Naive B cell (primary cell): Measurements from ENCODE around the gene OPA1. TPM values are rescaled to one million over a fixed set of nuclear protein-coding genes. Genes with fewer than 3 reads are reported as not detected.

ENCODE experiments used
- ATAC-seq, 2 donors: fragments of 150-1000 bp; cut with Tn5 transposase; 2 replicates each; pipeline ENCODE4 v1.10.0; 2021; ENCODE audit warnings: low read depth in 2 of 2, mild to moderate bottlenecking in 2 of 2, moderate library complexity in 2 of 2
- DNase-seq: peaks from one replicate; pipeline ENCODE4 v3.0.0; 2022
- H3K27ac Mint-ChIP-seq, 6 donors: one replicate each; pipeline ENCODE4 v1.8.0; 2020 to 2022; ENCODE audit warnings: mild to moderate bottlenecking in 6 of 6, mixed read lengths in 6 of 6, moderate library complexity in 5 of 6, inconsistent platforms in 2 of 6
- H3K27me3 Mint-ChIP-seq, 3 donors: one replicate each; pipeline ENCODE4 v1.8.0; 2021 to 2022; ENCODE audit warnings: mixed read lengths in 3 of 3, mild to moderate bottlenecking in 1 of 3
- H3K36me3 Mint-ChIP-seq, 2 donors: one replicate each; pipeline ENCODE4 v1.8.0; 2020 to 2022; ENCODE audit warnings: mixed read lengths in 2 of 2, inconsistent platforms in 1 of 2, mild to moderate bottlenecking in 1 of 2
- H3K4me1 Mint-ChIP-seq, 3 donors: one replicate each; pipeline ENCODE4 v1.8.0; 2020 to 2022; ENCODE audit warnings: mixed read lengths in 3 of 3, inconsistent platforms in 1 of 3, mild to moderate bottlenecking in 1 of 3, moderate library complexity in 1 of 3
- H3K4me3 Mint-ChIP-seq, 8 donors: one replicate each; pipeline ENCODE4 v1.8.0; 2020 to 2022; ENCODE audit warnings: mild to moderate bottlenecking in 8 of 8, mixed read lengths in 8 of 8, moderate library complexity in 8 of 8, inconsistent platforms in 2 of 8
- H3K9me3 Mint-ChIP-seq, 7 donors: one replicate each; pipeline ENCODE4 v1.8.0; 2020 to 2022; ENCODE audit warnings: mixed read lengths in 7 of 7, mild to moderate bottlenecking in 5 of 7, inconsistent platforms in 2 of 7, moderate library complexity in 1 of 7
- polyA plus RNA-seq, 6 donors: library from polyadenylated mRNA; unstranded; fragments of 300-500 nt; fragmentation: Illumina TruSeq; gene quantifications; one replicate each; pipeline ENCODE4 v1.2.3, GENCODE V29; 2021; ENCODE audit warnings: low read depth in 6 of 6

OPA1 gene
- polyA plus RNA-seq, 6 donors from 2014 or later = 15.7 to 31.7 (median 25.1) TPM

DNA sequence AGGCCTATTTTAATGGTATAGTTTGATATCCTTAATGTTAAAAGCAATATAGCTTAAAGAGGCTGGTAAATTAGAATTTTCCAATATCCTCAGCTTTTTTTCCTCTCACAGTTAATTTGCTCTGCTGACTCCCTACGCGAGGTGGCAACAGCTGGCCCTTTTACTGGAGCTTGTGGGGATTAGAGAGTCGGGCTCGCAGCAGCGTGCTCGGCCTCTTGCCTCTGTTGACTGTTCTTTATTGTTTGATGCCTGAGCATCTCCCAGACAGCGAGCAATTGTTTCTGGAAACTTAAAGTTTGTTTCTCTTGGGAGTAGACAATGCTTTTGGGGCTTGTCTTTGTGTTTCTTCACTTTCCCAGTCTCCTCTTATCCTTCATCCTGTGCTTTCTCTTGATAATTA is 80.8 kb downstream of the OPA1 start:
- Mint-ChIP-seq H3K27ac (peak overlapping the region in 1 of 6 donors; percentile 2), H3K36me3 (peaks cover 28 to 47% of the 10 kb centered on the region in 2 donors), H3K4me1 (peaks cover 0 to 4% (median 4%) of the 10 kb centered on the region in 3 donors), H3K9me3 (no peaks in the 10 kb centered on the region), H3K4me3 (no peak overlapping the region), H3K27me3 (no peaks in the 10 kb centered on the region)
- ATAC-seq = no peak
- DNase-seq = no peak

GRCh38 chr3:193674714-193675113 is 81.7 kb downstream of the OPA1 start:
- H3K27ac Mint-ChIP-seq = no peak overlapping the region
- DNase-seq = no peak
- no peak overlapping the region for H3K4me3 Mint-ChIP-seq
- no peak for ATAC-seq
- peaks cover 28 to 40% of the 10 kb centered on the region in 2 donors for H3K36me3 Mint-ChIP-seq
- no peaks in the 10 kb centered on the region for H3K9me3 Mint-ChIP-seq
- H3K4me1 Mint-ChIP-seq = peaks cover 0 to 4% (median 0%) of the 10 kb centered on the region in 3 donors
- no peaks in the 10 kb centered on the region for H3K27me3 Mint-ChIP-seq

GRCh38 chr3:193677734-193678133 is 84.7 kb downstream of the OPA1 start:
- H3K36me3 Mint-ChIP-seq = peaks cover 21 to 29% of the 10 kb centered on the region in 2 donors
- DNase-seq = no peak
- ATAC-seq = no peak
- H3K27me3 Mint-ChIP-seq = no peaks in the 10 kb centered on the region
- no peak overlapping the region for H3K4me3 Mint-ChIP-seq
- H3K27ac Mint-ChIP-seq = peak overlapping the region in 1 of 6 donors; percentile 42
- peaks cover 0 to 4% (median 0%) of the 10 kb centered on the region in 3 donors for H3K4me1 Mint-ChIP-seq
- no peaks in the 10 kb centered on the region for H3K9me3 Mint-ChIP-seq

DNA sequence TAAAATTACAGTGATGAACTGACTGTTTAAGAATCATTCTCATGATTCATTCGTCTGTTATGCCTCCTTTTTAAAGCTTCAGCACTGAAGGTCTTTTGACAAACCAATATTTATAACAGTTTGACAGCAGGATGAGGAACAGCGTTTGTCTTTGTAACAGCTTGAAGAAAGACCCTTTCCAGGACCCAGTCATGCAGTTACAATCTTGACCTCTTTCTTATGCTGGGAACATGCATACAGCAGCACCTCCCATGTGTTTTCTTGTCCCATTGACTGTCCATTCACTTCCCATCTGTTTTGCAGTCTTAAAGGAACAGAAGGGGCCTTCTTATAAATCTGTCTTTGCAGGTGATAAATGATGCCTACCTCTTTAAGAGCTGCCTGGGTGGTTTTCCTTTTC is 87.2 kb downstream of the OPA1 start:
- H3K36me3 Mint-ChIP-seq = peaks cover 24 to 28% of the 10 kb centered on the region in 2 donors
- no peak overlapping the region for H3K4me3 Mint-ChIP-seq
- peak overlapping the region in 2 of 6 donors; percentile 9 to 26 for H3K27ac Mint-ChIP-seq
- DNase-seq = no peak
- peaks cover 0 to 3% (median 0%) of the 10 kb centered on the region in 3 donors for H3K4me1 Mint-ChIP-seq
- no peaks in the 10 kb centered on the region for H3K27me3 Mint-ChIP-seq
- H3K9me3 Mint-ChIP-seq = no peaks in the 10 kb centered on the region
- no peak for ATAC-seq

GRCh38 chr3:193681631-193682030 is 88.6 kb downstream of the OPA1 start:
- Mint-ChIP-seq H3K9me3 (no peaks in the 10 kb centered on the region), H3K4me1 (no peaks in the 10 kb centered on the region), H3K4me3 (no peak overlapping the region), H3K27me3 (no peaks in the 10 kb centered on the region), H3K27ac (no peak overlapping the region), H3K36me3 (peaks cover 12 to 20% of the 10 kb centered on the region in 2 donors)
- DNase-seq (no peak), ATAC-seq (no peak)

DNA sequence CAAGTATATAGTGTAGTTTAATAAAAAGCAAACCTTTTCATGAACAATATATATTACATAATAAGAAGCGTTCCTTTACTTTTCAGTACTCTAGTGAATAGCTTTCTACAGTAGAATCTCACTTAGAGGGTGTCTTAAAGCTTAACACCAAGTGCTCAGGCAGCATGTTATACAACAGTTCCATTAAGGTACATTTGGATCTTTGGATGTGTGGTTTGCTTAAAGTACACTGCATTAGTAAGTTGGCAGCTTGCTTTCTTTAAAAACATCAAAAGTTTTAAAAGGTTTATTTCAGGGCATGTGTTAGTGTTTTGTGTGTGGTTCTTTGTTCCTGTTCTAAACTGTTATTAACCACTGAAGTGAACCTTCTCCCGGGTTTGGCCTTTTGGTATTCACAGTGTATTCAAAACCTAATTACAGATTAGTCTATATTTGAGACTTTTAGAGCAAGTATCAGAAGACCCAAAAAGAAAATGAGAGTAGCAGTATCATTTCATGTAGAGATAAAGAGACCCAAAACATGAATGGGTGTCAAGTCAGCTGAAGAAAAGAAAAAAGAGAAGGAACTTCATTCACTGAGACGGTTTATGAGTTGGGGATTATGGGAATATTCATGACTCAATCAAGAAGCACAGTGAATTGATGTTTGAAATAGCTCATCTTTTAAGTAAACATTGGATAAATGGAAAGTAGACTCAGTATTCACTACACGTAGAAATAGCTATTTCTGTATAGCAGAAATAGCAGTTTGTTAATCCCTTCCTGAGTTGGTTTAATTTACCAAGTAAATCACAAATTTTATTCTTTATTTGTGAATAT is 93.9 kb downstream of the OPA1 start:
- peaks cover 0 to 3% (median 0%) of the 10 kb centered on the region in 3 donors for H3K4me1 Mint-ChIP-seq
- H3K9me3 Mint-ChIP-seq = no peaks in the 10 kb centered on the region
- peak overlapping the region in 2 of 6 donors; percentile 20 to 53 for H3K27ac Mint-ChIP-seq
- no peak overlapping the region for H3K4me3 Mint-ChIP-seq
- peaks cover 7 to 8% of the 10 kb centered on the region in 2 donors for H3K36me3 Mint-ChIP-seq
- DNase-seq (no peak), ATAC-seq (no peak)
- no peaks in the 10 kb centered on the region for H3K27me3 Mint-ChIP-seq

DNA sequence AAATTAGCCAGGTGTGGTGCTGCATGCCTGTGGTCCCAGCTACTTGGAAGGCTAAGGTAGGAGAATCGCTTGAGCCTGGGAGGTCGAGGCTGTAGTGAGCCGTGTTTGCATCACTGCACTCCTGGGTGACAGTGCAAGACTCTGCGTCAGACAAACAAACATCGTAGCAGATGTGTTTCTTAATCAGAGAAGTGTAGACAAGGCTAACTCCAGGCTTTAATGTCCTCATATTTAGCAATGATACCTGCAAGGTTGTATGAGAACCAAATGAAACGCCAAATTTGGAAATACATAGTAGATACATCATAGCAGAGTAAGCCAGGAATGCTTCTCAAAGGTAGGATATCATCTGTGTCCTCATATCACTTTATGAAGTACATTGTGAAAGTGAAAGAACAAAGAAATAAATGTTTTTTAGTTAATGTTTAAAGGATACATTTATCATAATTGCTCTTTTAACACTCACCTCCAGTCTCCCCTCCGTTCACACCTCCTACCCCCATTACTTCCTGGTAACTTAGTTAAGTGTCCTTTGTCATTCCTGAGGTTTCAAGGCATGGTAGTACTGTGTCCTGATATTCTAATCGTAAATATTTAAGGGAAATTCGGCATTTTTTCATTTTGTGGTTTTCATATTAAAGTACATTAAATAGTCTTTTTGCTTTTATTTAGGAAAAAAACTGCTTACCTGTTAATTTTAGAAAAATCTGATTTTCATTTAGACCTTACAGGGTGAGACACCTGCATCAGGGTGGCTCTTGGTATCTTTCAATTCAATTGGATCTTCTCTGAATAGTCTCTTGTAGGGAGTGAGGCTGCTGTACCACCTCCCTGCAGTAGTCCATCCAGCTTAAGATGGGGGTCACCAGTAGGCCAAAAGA is 96.1 kb downstream of the OPA1 start:
- no peak overlapping the region for H3K4me3 Mint-ChIP-seq
- H3K36me3 Mint-ChIP-seq = peaks cover 0 to 4% of the 10 kb centered on the region in 2 donors
- ATAC-seq = no peak
- H3K4me1 Mint-ChIP-seq = peaks cover 4 to 19% (median 9%) of the 10 kb centered on the region in 3 donors
- H3K27ac Mint-ChIP-seq = peak overlapping the region in 2 of 6 donors; percentile 35 to 67
- no peaks in the 10 kb centered on the region for H3K9me3 Mint-ChIP-seq
- no peaks in the 10 kb centered on the region for H3K27me3 Mint-ChIP-seq
- no peak for DNase-seq

DNA sequence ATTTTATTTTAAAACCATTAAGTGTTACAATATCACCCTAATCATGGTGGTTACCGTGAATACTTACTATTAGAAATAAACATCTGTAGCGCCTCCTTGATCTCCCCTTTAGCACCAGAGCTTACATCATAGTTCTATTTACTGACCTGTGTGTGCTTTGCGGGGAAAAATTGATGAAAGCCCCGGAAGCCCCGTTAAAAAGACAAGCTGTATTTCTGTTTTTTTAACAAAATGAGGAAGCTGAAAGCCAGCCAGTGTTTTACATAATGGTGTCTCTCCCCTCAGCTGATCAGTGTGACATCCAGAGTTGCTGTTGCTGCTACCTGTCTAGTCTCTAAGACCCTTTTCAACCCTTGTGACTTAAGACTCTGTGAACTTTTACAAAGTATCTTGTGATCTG is 100.8 kb downstream of the OPA1 start:
- DNase-seq = peak; percentile 73
- Mint-ChIP-seq H3K27ac (peak overlapping the region; percentile 76 to 97 (median 91)), H3K4me1 (peaks cover 4 to 20% (median 9%) of the 10 kb centered on the region in 3 donors), H3K27me3 (no peaks in the 10 kb centered on the region), H3K36me3 (peaks cover 0 to 14% of the 10 kb centered on the region in 2 donors), H3K4me3 (peak overlapping the region in 5 of 8 donors; percentile 17 to 82 (median 52)), H3K9me3 (no peaks in the 10 kb centered on the region)
- ATAC-seq = peak; percentile 91 to 94

DNA sequence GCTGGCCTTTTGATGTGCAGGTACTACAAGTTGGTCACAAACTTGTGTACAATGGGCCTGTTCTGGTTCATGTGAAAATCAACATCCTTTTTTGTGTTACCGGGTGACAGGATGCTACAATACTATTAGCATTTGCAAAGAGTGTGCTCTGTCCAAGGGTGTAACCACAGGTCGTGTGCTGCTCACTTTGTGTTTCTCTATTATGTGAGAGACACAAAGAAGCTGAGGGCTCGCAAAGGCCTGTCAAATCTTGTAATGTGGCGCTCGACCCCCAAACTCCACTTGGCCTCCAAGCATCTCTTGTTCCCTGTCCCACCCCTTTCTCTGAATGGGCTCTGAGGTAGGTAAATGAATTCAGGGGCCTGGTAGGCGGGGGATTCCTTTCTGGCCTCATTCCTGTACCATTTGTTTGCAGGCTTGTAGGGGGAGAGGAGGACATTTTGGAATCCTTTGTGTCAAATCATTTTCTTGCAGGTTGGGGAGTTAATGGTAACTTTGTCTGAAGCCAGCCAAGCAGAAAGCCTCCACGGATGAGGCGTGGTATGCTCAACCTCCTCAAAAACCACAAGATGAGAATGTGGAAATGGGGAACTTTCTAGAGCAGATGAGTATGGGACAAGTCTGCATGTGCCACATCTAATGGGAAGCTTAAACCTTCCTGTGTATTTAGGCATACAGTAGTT is 109.1 kb downstream of the OPA1 start:
- Mint-ChIP-seq H3K4me3 (peak overlapping the region in 6 of 8 donors; percentile 13 to 83 (median 54)), H3K36me3 (peaks cover 0 to 5% of the 10 kb centered on the region in 2 donors), H3K27me3 (no peaks in the 10 kb centered on the region), H3K9me3 (no peaks in the 10 kb centered on the region), H3K27ac (peak overlapping the region; percentile 4 to 91 (median 68)), H3K4me1 (peaks cover 15 to 36% (median 16%) of the 10 kb centered on the region in 3 donors)
- peak; percentile 39 for DNase-seq
- ATAC-seq = peak; percentile 95

GRCh38 chr3:193702967-193703366 is 110.0 kb downstream of the OPA1 start:
- peaks cover 15 to 36% (median 16%) of the 10 kb centered on the region in 3 donors for H3K4me1 Mint-ChIP-seq
- DNase-seq = no peak
- peak overlapping the region in 1 of 6 donors; percentile 88 for H3K27ac Mint-ChIP-seq
- no peaks in the 10 kb centered on the region for H3K27me3 Mint-ChIP-seq
- H3K4me3 Mint-ChIP-seq = peak overlapping the region in 1 of 8 donors; percentile 83
- H3K9me3 Mint-ChIP-seq = no peaks in the 10 kb centered on the region
- H3K36me3 Mint-ChIP-seq = peaks cover 0 to 4% of the 10 kb centered on the region in 2 donors
- ATAC-seq = no peak

DNA sequence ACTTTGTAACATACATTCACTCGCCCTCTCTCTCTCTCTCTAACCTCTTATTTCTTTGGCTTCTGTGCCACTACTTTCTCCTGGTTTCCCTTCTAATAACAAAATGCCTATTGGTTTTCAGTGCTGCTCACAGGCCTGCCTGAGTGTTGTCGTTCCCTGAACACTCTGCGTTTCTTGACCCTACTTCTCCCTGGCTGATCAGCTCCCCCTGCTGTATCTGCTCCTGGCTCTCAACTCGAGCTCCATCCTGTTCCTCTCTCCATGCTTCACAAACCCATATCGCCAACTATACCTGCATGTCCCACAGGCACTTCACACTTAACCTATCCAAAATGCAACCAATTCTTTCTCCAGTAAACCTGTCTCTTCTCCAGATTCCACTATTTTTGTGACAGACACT is 111.4 kb downstream of the OPA1 start:
- Mint-ChIP-seq H3K4me1 (peaks cover 15 to 36% (median 16%) of the 10 kb centered on the region in 3 donors), H3K27me3 (no peaks in the 10 kb centered on the region), H3K36me3 (no peaks in the 10 kb centered on the region), H3K4me3 (peak overlapping the region in 1 of 8 donors; percentile 3), H3K9me3 (no peaks in the 10 kb centered on the region), H3K27ac (peak overlapping the region in 5 of 6 donors; percentile 0 to 83 (median 3))
- no peak for ATAC-seq
- no peak for DNase-seq

- Mint-ChIP-seq H3K4me1 (peaks cover 0 to 11% (median 3%) of the 10 kb centered on the region in 3 donors), H3K4me3 (no peak overlapping the region), H3K36me3 (no peaks in the 10 kb centered on the region), H3K9me3 (no peaks in the 10 kb centered on the region), H3K27me3 (no peaks in the 10 kb centered on the region), H3K27ac (no peak overlapping the region)
- ATAC-seq (no peak), DNase-seq (no peak)
Observed at GRCh38 chr3:193708270-193708669, 115.3 kb downstream of the OPA1 start.
